Panc1 (cell line): ENCODE measurements around the gene LSM12. TPM values are rescaled to one million over a fixed set of nuclear protein-coding genes. Genes with fewer than 3 reads are reported as not detected.

Experiments
- ATAC-seq: fragments of 200-7000 bp; cut with Tn5 transposase; 2 replicates; pipeline ENCODE4 v1.9.1; 2020; ENCODE audit warnings: mild to moderate bottlenecking, moderate library complexity
- BruUV-seq: library from RNA; stranded (reverse); fragments of 400-500 nt; replicated peaks from 2 replicates; lab custom pipeline; 2021; lab: Mats Ljungman, UMichigan
- CTCF ChIA-PET: fragments of 300-600 bp; sonication (Branson Sonifier 250); formaldehyde crosslinking; loops from one replicate; lab custom pipeline; 2022; ENCODE audit warnings: antibody characterized with exemption; lab: Charles Lee
- POLR2A ChIA-PET: fragments of 300-600 bp; sonication (Branson Sonifier 250); formaldehyde crosslinking; loops from one replicate; lab custom pipeline; 2022; ENCODE audit warnings: antibody characterized with exemption; lab: Charles Lee
- DNase-seq: peaks from one replicate; pipeline ENCODE4 v3.0.0-alpha.2; 2010; ENCODE audit warnings: low read depth, low spot score
- H3K27ac ChIP-seq: 2 replicates; pipeline ENCODE4 v1.5.1; 2011; ENCODE audit warnings: mild to moderate bottlenecking, low read length, inconsistent platforms
- H3K27me3 ChIP-seq: fragments of 200-500 bp; sonication (Bioruptor generic); 2 replicates; pipeline ENCODE4 v1.6.0; 2014; ENCODE audit warnings: low read length, inconsistent platforms; ENCODE audit not compliant: control insufficient read depth, insufficient read depth
- H3K36me3 ChIP-seq: fragments of 200-500 bp; sonication (Bioruptor generic); 2 replicates; pipeline ENCODE4 v1.5.1; 2014; ENCODE audit warnings: inconsistent platforms, mild to moderate bottlenecking, low read length, moderate library complexity; ENCODE audit not compliant: control insufficient read depth, insufficient read depth
- H3K4me1 ChIP-seq: 2 replicates; pipeline ENCODE4 v1.5.1; 2011; ENCODE audit warnings: inconsistent platforms, mild to moderate bottlenecking, low read length, moderate library complexity; ENCODE audit not compliant: control insufficient read depth, insufficient read depth
- H3K4me3 ChIP-seq, 2 experiments: 2 replicates each; pipeline ENCODE4 v1.5.1; 2011 to 2012; ENCODE audit warnings: low read depth in 2 of 2, low read length in 2 of 2, mild to moderate bottlenecking in 2 of 2, inconsistent platforms in 1 of 2, moderate library complexity in 1 of 2
- H3K9me3 ChIP-seq: fragments of 200-500 bp; sonication (Bioruptor generic); 2 replicates; pipeline ENCODE4 v1.5.1; 2014; ENCODE audit warnings: low read depth, mild to moderate bottlenecking, inconsistent platforms, low read length, moderate library complexity; ENCODE audit not compliant: control insufficient read depth, insufficient read depth
- POLR2AphosphoS5 ChIP-seq: IDR thresholded peaks from 2 replicates; pipeline ENCODE4 v1.6.1; 2012; ENCODE audit warnings: mild to moderate bottlenecking, low read depth, low read length, moderate library complexity
- REST ChIP-seq, 2 experiments: IDR thresholded peaks; 2 replicates each; pipeline ENCODE4 v1.6.1; 2011 to 2012; ENCODE audit warnings: low read depth in 2 of 2, control low read depth in 1 of 2, low read length in 1 of 2, mild to moderate bottlenecking in 1 of 2, moderate library complexity in 1 of 2; ENCODE audit not compliant: insufficient read depth in 1 of 2
- SIN3A ChIP-seq: IDR thresholded peaks from 2 replicates; pipeline ENCODE4 v1.6.1; 2012; ENCODE audit warnings: low read depth, mild to moderate bottlenecking, low read length, moderate library complexity, borderline replicate concordance; ENCODE audit not compliant: insufficient read depth
- TCF7L2 ChIP-seq: IDR thresholded peaks from 2 replicates; pipeline ENCODE4 v1.6.1; 2011; ENCODE audit warnings: mild to moderate bottlenecking, low read depth, low read length, inconsistent platforms
- in situ Hi-C: cut with HindIII; loops from 2 replicates; pipeline ENCODE4 v1.10.0; 2016; ENCODE audit warnings: low sequenced_read_pairs, low pct_unique_long_range_greater_than_20kb
- intact Hi-C: fragments of 100-400 bp; cut with micrococcal nuclease; formaldehyde crosslinking; loops from one replicate; pipeline ENCODE4 v1.10.0; 2022; ENCODE audit not compliant: unreplicated experiment
- total RNA-seq: library from RNA; stranded (reverse); gene quantifications from one replicate; pipeline ENCODE4 v1.2.1, GENCODE V29; 2021; ENCODE audit not compliant: unreplicated experiment
- TF ChIP-seq, protein P1 (sequence below): fragments of 450-650 bp; IDR thresholded peaks from 2 replicates; pipeline ENCODE4 v1.5.1; 2017; ENCODE audit warnings: mild to moderate bottlenecking

Gene LSM12
- total RNA-seq, 1 experiment from 2014 or later, result 73.0 TPM

GRCh38 chr17:44082256-44082927, 15.9 kb upstream of the LSM12 start:
- DNase-seq (no peak), ATAC-seq (no peak)
- POLR2A ChIA-PET, result interaction anchor here (0.6 kb wide), 1 partner anchor 26 kb away, joined by 5 read pairs; no protein-coding TSS in a partner anchor
- no TSS peak for BruUV-seq
- Histone ChIP-seq H3K27ac (no peak overlapping the region), H3K4me3 (no peak overlapping the region), H3K27me3 (no peaks in the 10 kb centered on the region), H3K36me3 (no peaks in the 10 kb centered on the region), H3K4me1 (peaks cover 4% of the 10 kb centered on the region; the same call in 1 of the 2 replicates), H3K9me3 (no peaks in the 10 kb centered on the region)
- in situ Hi-C loops, result no loop called here
- intact Hi-C loops, result no loop called here
- CTCF ChIA-PET, result interaction anchor here (0.6 kb wide), 1 partner anchor 248 kb away, joined by 4 read pairs; no protein-coding TSS in a partner anchor
- TF ChIP-seq REST (IDR thresholded peaks at IDR 0.05; ENCODE audit: insufficient read depth in 1 of 2, low read depth in 2 of 2, low read length in 1 of 2) (no peak), TCF7L2 (no peak), SIN3A (no peak), POLR2AphosphoS5 (no peak)
- TF ChIP-seq, protein P1, sequence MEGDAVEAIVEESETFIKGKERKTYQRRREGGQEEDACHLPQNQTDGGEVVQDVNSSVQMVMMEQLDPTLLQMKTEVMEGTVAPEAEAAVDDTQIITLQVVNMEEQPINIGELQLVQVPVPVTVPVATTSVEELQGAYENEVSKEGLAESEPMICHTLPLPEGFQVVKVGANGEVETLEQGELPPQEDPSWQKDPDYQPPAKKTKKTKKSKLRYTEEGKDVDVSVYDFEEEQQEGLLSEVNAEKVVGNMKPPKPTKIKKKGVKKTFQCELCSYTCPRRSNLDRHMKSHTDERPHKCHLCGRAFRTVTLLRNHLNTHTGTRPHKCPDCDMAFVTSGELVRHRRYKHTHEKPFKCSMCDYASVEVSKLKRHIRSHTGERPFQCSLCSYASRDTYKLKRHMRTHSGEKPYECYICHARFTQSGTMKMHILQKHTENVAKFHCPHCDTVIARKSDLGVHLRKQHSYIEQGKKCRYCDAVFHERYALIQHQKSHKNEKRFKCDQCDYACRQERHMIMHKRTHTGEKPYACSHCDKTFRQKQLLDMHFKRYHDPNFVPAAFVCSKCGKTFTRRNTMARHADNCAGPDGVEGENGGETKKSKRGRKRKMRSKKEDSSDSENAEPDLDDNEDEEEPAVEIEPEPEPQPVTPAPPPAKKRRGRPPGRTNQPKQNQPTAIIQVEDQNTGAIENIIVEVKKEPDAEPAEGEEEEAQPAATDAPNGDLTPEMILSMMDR, result no peak

DNA sequence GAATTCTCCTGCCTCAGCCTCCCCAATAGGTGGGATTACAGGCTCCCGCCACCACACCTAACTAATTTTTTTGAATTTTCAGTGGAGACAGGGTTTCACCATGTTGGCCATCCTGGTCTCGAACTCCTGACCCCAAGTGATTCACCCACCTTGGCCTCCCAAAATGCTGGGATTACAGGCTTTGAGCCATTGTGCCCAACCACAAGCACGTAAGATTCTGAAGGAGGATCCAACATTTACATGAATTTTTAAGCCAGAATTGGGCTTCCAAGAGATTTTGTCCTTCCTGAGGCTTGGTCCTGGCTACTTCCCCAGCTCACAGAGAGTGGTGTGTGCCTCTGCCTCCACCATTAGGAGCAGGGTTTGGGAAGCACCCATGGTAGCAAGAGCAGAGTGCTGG, 15.2 kb upstream of the LSM12 start:
- no peaks in the 10 kb centered on the region for H3K9me3 ChIP-seq
- BruUV-seq, result no TSS peak
- in situ Hi-C loops (no loop called here), intact Hi-C loops (no loop called here)
- no peaks in the 10 kb centered on the region for H3K4me1 ChIP-seq
- ATAC-seq, result no peak
- H3K27me3 ChIP-seq, result no peaks in the 10 kb centered on the region
- TF ChIP-seq TCF7L2 (no peak), POLR2AphosphoS5 (no peak), SIN3A (no peak), REST (IDR thresholded peaks at IDR 0.05; ENCODE audit: insufficient read depth in 1 of 2, low read depth in 2 of 2, low read length in 1 of 2) (no peak)
- TF ChIP-seq, protein P1, result no peak
- CTCF ChIA-PET, result interaction anchor here (0.6 kb wide), 1 partner anchor 249 kb away, joined by 4 read pairs; no protein-coding TSS in a partner anchor
- H3K4me3 ChIP-seq, result no peak overlapping the region
- H3K27ac ChIP-seq, result no peak overlapping the region
- POLR2A ChIA-PET, result interaction anchor here (0.7 kb wide), 1 partner anchor 18 kb away, joined by 5 read pairs; no protein-coding TSS in a partner anchor
- no peak for DNase-seq
- H3K36me3 ChIP-seq, result no peaks in the 10 kb centered on the region
